ENCODE results near the gene TMBIM6. TPM values are rescaled to one million over a fixed set of nuclear protein-coding genes. Genes with fewer than 3 reads are reported as not detected.

Gene TMBIM6
- total and polyA plus RNA-seq, 9 of the 15 experiments (the other 6 are each of a cell fraction or from before 2014, with no cell fraction given), result 147 to 1,288 (median 352) TPM

GRCh38 chr12:49741882-49742620, 694 bp downstream of the TMBIM6 start (continued):
- TF ChIP-seq SP2 (IDR thresholded peaks at IDR 0.05; ENCODE audit: extremely low read depth, low read depth, low read length, poor library complexity, severe bottlenecking) (no peak), ZBTB43 (CRISPR knock-in tag; IDR thresholded peaks at IDR 0.05) (no peak), HDAC1 (IDR thresholded peaks at IDR 0.05) (peak in 1 of 2 experiments; percentile 26; a peak in 2 of 4 replicates), ZNF740 (CRISPR knock-in tag; IDR thresholded peaks at IDR 0.05) (peak; percentile 64; the same call in 1 of the 2 replicates), ZNF740 (tag; IDR thresholded peaks at IDR 0.05) (no peak), DMBX1 (CRISPR knock-in tag; IDR thresholded peaks at IDR 0.05; ENCODE audit: borderline replicate concordance) (no peak), HCFC1 (IDR thresholded peaks at IDR 0.05; ENCODE audit: low read depth, low read length) (no peak), CREB1 (IDR thresholded peaks at IDR 0.05) (peak; percentile 60), CREB1 (CRISPR knock-in tag; IDR thresholded peaks at IDR 0.05) (no peak; the same call in none of the 2 replicates), PTRF (tag; IDR thresholded peaks at IDR 0.05) (no peak), PREB (CRISPR knock-in tag; IDR thresholded peaks at IDR 0.05) (0 out of 2 replicates have a peak, but pooled peaks have one; percentile 68), POLR2G (IDR thresholded peaks at IDR 0.05; ENCODE audit: low read depth, low read length) (peak; percentile 92), RB1 (IDR thresholded peaks at IDR 0.05; ENCODE audit: low read depth) (peak; percentile 58; the same call in 1 of the 2 replicates), ZBTB7A (IDR thresholded peaks at IDR 0.05; ENCODE audit: borderline replicate concordance, control insufficient read depth, low read depth, low read length) (peak; percentile 24; the same call in 1 of the 2 replicates), ZNF696 (CRISPR knock-in tag; conservative IDR thresholded peaks at IDR 0.05) (no peak), PHTF2 (CRISPR knock-in tag; IDR thresholded peaks at IDR 0.05) (no peak)

Data from K562 (cell line).